Measurements from ENCODE around the gene ST6GAL1. TPM values are rescaled to one million over a fixed set of nuclear protein-coding genes. Genes with fewer than 3 reads are reported as not detected.

Gene ST6GAL1
- total and polyA plus RNA-seq, 2 of the 8 experiments (the other 6 are each of a cell fraction or from before 2014, with no cell fraction given), result 62.8 to 80.9 TPM

DNA sequence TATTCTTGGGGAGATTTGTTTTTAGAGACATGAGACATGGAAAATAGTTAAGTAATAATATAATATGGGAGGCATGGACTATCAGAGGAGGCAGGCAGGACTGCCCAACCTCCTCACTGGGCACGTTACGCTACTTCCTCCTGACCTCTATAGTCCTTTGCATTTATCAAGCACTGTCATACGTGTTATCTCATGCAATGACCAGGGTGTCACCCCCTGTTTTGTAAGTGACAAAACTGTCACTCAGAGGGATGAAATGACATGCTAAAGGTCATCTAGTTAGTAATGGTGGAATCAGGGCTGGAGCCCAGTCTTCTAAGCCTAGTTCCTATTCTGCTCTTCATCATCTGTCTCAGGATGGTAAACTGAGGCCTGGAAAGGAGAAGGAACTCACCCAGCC lies 66.7 kb downstream of the ST6GAL1 start (continued):
- TF ChIP-seq, protein P1, sequence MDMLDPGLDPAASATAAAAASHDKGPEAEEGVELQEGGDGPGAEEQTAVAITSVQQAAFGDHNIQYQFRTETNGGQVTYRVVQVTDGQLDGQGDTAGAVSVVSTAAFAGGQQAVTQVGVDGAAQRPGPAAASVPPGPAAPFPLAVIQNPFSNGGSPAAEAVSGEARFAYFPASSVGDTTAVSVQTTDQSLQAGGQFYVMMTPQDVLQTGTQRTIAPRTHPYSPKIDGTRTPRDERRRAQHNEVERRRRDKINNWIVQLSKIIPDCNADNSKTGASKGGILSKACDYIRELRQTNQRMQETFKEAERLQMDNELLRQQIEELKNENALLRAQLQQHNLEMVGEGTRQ (IDR thresholded peaks at IDR 0.05; ENCODE audit: low read length), result no peak
- TF ChIP-seq HDAC2 (IDR thresholded peaks at IDR 0.05; ENCODE audit: borderline replicate concordance in 1 of 2, low read depth in 2 of 2, low read length in 2 of 2), result no peak
- no peak for TF ChIP-seq SUZ12 (IDR thresholded peaks at IDR 0.05; ENCODE audit: low read length)
- no peak for TF ChIP-seq GABPA (IDR thresholded peaks at IDR 0.05; ENCODE audit: borderline replicate concordance, insufficient read depth, low read length)
- TF ChIP-seq CTBP2 (IDR thresholded peaks at IDR 0.05; ENCODE audit: borderline replicate concordance, insufficient read depth, insufficient read length, low read length), result no peak

Measured in H1 (cell line).